K562 (cell line): ENCODE results near the gene PTPRF. TPM values are rescaled to one million over a fixed set of nuclear protein-coding genes. Genes with fewer than 3 reads are reported as not detected.

ENCODE experiments used
- ATAC-seq: fragments of 200-7000 bp; cut with Tn5 transposase; 3 replicates; pipeline ENCODE4 v1.9.1; 2020; ENCODE audit warnings: moderate library complexity
- BruUV-seq: library from RNA; stranded (reverse); fragments of 400-500 nt; replicated peaks from 2 replicates; lab custom pipeline; 2021; lab: Mats Ljungman, UMichigan
- CTCF ChIA-PET: fragments of 300-600 bp; formaldehyde crosslinking; extraction: SDS; loops from one replicate; lab custom pipeline; 2021; ENCODE audit warnings: low intra/inter-chr PET ratio; lab: Yijun Ruan, JAX
- POLR2A ChIA-PET: fragments of 300-600, 350-650 bp; sonication (Branson Sonifier 250); formaldehyde crosslinking; extraction: SDS; loops from one replicate; lab custom pipeline; 2021; ENCODE audit warnings: antibody characterized with exemption, inconsistent platforms; lab: Yijun Ruan, JAX
- DNase-seq, 4 experiments: peaks; one replicate each; pipeline versions ENCODE4 v3.0.0 to v3.0.0-alpha.2; 2011 to 2018; ENCODE audit warnings: low spot score in 3 of 4, mixed read lengths in 3 of 4; ENCODE audit errors: extremely low read depth in 1 of 4
- FAIRE-seq: peaks from 2 replicates; lab custom pipeline; 2011; peaks lifted over from hg19 to GRCh38; lab: Jason Lieb, UNC
- H2AFZ ChIP-seq: 2 replicates; pipeline ENCODE4 v1.6.0; 2011; ENCODE audit warnings: low read depth, low read length, control low read depth, inconsistent platforms
- H3K27ac ChIP-seq: fragments of 200-600 bp; 3 replicates; pipeline ENCODE4 v1.8.0; 2011; ENCODE audit warnings: low read depth, mild to moderate bottlenecking, control low read depth, inconsistent platforms, low read length, moderate library complexity, mixed read lengths; ENCODE audit errors: extremely low read depth
- H3K27me3 ChIP-seq, 2 experiments: fragments of 300-600 bp in 1 of 2; 2 replicates in 1 of 2; 3 replicates in 1 of 2; pipeline versions ENCODE4 v1.6.0 to v1.8.0; 2011; ENCODE audit warnings: inconsistent platforms in 2 of 2, low read length in 2 of 2, mild to moderate bottlenecking in 1 of 2, mixed read lengths in 1 of 2, moderate library complexity in 1 of 2; ENCODE audit not compliant: control insufficient read depth in 2 of 2, insufficient read depth in 2 of 2
- H3K36me3 ChIP-seq: fragments of 300-600 bp; 3 replicates; pipeline ENCODE4 v1.8.0; 2011; ENCODE audit warnings: mild to moderate bottlenecking, low read length, inconsistent platforms; ENCODE audit not compliant: control insufficient read depth, insufficient read depth
- H3K4me1 ChIP-seq, 2 experiments: fragments of 200-600 bp in 1 of 2; replicated peaks in 1 of 2; 2 replicates in 1 of 2; 3 replicates in 1 of 2; pipeline versions ENCODE4 v1.5.1 to v1.8.0; 2011; ENCODE audit warnings: inconsistent platforms in 2 of 2, low read length in 2 of 2, mild to moderate bottlenecking in 1 of 2, mixed read lengths in 1 of 2, moderate library complexity in 1 of 2; ENCODE audit not compliant: control insufficient read depth in 2 of 2, insufficient read depth in 2 of 2
- H3K4me2 ChIP-seq: 2 replicates; pipeline ENCODE4 v1.6.1; 2011; ENCODE audit warnings: low read length, control low read depth, inconsistent platforms, mixed read lengths; ENCODE audit not compliant: insufficient read depth
- H3K4me3 ChIP-seq: fragments of 200-600 bp; sonication (generic), shearing (Covaris generic); 2 replicates; pipeline ENCODE4 v1.5.1; 2016; ENCODE audit warnings: control low read depth, inconsistent platforms
- H3K79me2 ChIP-seq: fragments of 200-600 bp; 3 replicates; pipeline ENCODE4 v1.8.0; 2011; ENCODE audit warnings: low read length, inconsistent platforms; ENCODE audit not compliant: control insufficient read depth, insufficient read depth
- H3K9ac ChIP-seq, 2 experiments: 2 replicates each; pipeline versions ENCODE4 v1.6.0 to v1.6.1; 2011; ENCODE audit warnings: low read depth in 2 of 2, low read length in 2 of 2, control low read depth in 1 of 2, inconsistent platforms in 1 of 2, mild to moderate bottlenecking in 1 of 2, mixed read lengths in 1 of 2; ENCODE audit not compliant: insufficient read depth in 1 of 2
- H3K9me1 ChIP-seq: one replicate; pipeline ENCODE4 v1.6.0; 2011; ENCODE audit warnings: inconsistent platforms, mild to moderate bottlenecking, low read length, moderate library complexity; ENCODE audit not compliant: control insufficient read depth, insufficient read depth
- H3K9me3 ChIP-seq: replicated peaks from 2 replicates; pipeline ENCODE4 v1.5.1; 2011; ENCODE audit warnings: low read depth, low read length, inconsistent platforms; ENCODE audit not compliant: control insufficient read depth, insufficient read depth
- H4K20me1 ChIP-seq: replicated peaks from 2 replicates; pipeline ENCODE4 v1.6.1; 2011; ENCODE audit warnings: low read length, inconsistent platforms, mixed read lengths; ENCODE audit not compliant: control insufficient read depth, insufficient read depth
- BACH1 ChIP-seq: fragments of 200-800 bp; sonication (Bioruptor generic); IDR thresholded peaks from 2 replicates; pipeline ENCODE4 v1.6.1; 2016; ENCODE audit warnings: missing genetic modification characterization, missing compliant biosample characterization
- MECOM ChIP-seq: fragments of 250-450 bp; sonication (Bioruptor Pico); IDR thresholded peaks from 2 replicates; pipeline ENCODE4 v1.8.0; 2022; ENCODE audit warnings: inconsistent platforms
- NFXL1 ChIP-seq: fragments of 450-650 bp; formaldehyde crosslinking; IDR thresholded peaks from 2 replicates; pipeline ENCODE4 v1.4.0; 2021; ENCODE audit warnings: mild to moderate bottlenecking
- PYGO2 ChIP-seq: fragments of 450-650 bp; IDR thresholded peaks from 2 replicates; pipeline ENCODE4 v1.6.1; 2016; ENCODE audit warnings: mild to moderate bottlenecking, missing genetic modification characterization, moderate library complexity, missing compliant biosample characterization
- RBM22 ChIP-seq: fragments of 200-400 bp; formaldehyde crosslinking; IDR thresholded peaks from 2 replicates; pipeline ENCODE4 v1.6.1; 2018; ENCODE audit warnings: low read length, low read depth; ENCODE audit not compliant: poor library complexity, severe bottlenecking
- ZEB2 ChIP-seq: fragments of 450-650 bp; IDR thresholded peaks from 2 replicates; pipeline ENCODE4 v1.6.1; 2016
- WGBS: fragments of 100-300 bp; shearing (Covaris generic); methylation state at CpG from one replicate; pipeline ENCODE4 v1.1.6; 2016; ENCODE audit warnings: low coverage, mixed read lengths; ENCODE audit not compliant: insufficient coverage; ENCODE audit errors: missing lambda C conversion rate; 5-methylcytosine and 5-hydroxymethylcytosine counted together
- in situ Hi-C: fragments of 300-500 bp; cut with MboI; formaldehyde crosslinking; loops from 4 replicates; pipeline ENCODE4 v1.15.0; 2018; ENCODE audit warnings: inconsistent platforms, mixed read lengths
- intact Hi-C: fragments of 100-400 bp; cut with micrococcal nuclease; formaldehyde crosslinking; loops from 2 replicates; pipeline ENCODE4 v1.14.2; 2022
- polyA plus RNA-seq, 8 experiments: library from polyadenylated mRNA; depleted of rRNA in 4 of 8; stranded (reverse) in 5 of 8; unstranded in 3 of 8; fragments of >200 nt; fragmentation: Nextera tagmentation in 2 of 8; fragmentation: Illumina TruSeq in 1 of 8; extraction: Ambion mirVana in 2 of 8; extraction: Trizol in 1 of 8; gene quantifications; 2 replicates each; pipeline versions ENCODE4 v1.2.1 to v1.2.3, GENCODE V29; 2011 to 2014; ENCODE audit warnings: inconsistent platforms in 1 of 8, missing spikeins in 1 of 8
- total RNA-seq, 7 experiments: library from RNA; depleted of rRNA in 6 of 7; stranded (reverse); fragments of >200 nt in 6 of 7; fragmentation: Illumina TruSeq in 2 of 7; extraction: Trizol in 2 of 7; gene quantifications; 2 replicates each; pipeline versions ENCODE4 v1.2.1 to v1.2.3, GENCODE V29; 2011 to 2021; ENCODE audit warnings: low replicate concordance in 1 of 7
- TF ChIP-seq, protein P1 (sequence below): fragments of 450-650 bp; IDR thresholded peaks from 2 replicates; pipeline ENCODE4 v1.6.1; 2016; ENCODE audit warnings: low read depth
- TF ChIP-seq, protein P2 (sequence below): fragments of 250-450 bp; sonication (Bioruptor Pico); IDR thresholded peaks from 2 replicates; pipeline ENCODE4 v1.8.0; 2021; ENCODE audit warnings: moderate library complexity, mild to moderate bottlenecking, inconsistent platforms
- TF ChIP-seq, protein P3 (sequence below): fragments of 250-450 bp; sonication (Bioruptor Pico); IDR thresholded peaks from 2 replicates; pipeline ENCODE4 v1.4.0; 2020; ENCODE audit warnings: mild to moderate bottlenecking, moderate library complexity

The PTPRF gene
- total and polyA plus RNA-seq, 9 of the 15 experiments (the other 6 are each of a cell fraction or from before 2014, with no cell fraction given), result 0.13 to 4.3 (median 1.1) TPM

DNA sequence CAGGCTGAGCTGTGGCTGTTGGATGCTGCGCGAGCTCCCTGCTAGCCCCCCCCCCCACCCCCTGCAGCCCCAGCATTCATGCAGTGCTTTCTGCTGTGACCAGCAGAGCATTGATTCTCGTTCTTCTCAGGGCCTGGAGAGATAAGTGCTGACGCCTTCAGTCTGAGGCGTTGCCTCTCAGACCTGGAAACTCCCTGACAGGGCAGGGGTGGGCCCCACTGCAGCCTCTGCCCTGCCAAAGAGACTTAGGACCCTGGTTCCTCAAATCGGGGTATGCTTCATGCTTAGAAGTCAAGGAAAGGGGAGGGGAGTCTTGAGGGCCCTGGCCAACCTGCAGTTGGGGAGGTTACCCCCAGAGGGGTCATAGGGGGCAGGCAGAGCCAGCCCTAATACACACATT is 38.5 kb downstream of the PTPRF start:
- POLR2A ChIA-PET, result interaction anchor here (0.8 to 1.5 kb wide), 5 partner anchors 8 to 35 kb away, joined by 3 to 4 read pairs (median 3); no protein-coding TSS in a partner anchor
- CTCF ChIA-PET, result interaction anchor here (0.6 kb wide), 2 partner anchors 34 to 198 kb away, joined by 3 read pairs; no protein-coding TSS in a partner anchor
- H3K4me2 ChIP-seq, result no peak overlapping the region
- intact Hi-C loops (no loop called here), in situ Hi-C loops (no loop called here)
- no peaks in the 10 kb centered on the region for H3K79me2 ChIP-seq
- FAIRE-seq (no peak), DNase-seq (no peak), ATAC-seq (peak; percentile 29; the same call in 1 of the 3 replicates)
- H3K27ac ChIP-seq, result no peak overlapping the region
- H2AFZ ChIP-seq, result no peak overlapping the region
- H3K36me3 ChIP-seq, result no peaks in the 10 kb centered on the region
- H3K9me3 ChIP-seq, result no peaks in the 10 kb centered on the region
- no peak for TF ChIP-seq MECOM
- no peak for TF ChIP-seq PYGO2 (tag)
- no peak for TF ChIP-seq BACH1
- TF ChIP-seq, protein P1, sequence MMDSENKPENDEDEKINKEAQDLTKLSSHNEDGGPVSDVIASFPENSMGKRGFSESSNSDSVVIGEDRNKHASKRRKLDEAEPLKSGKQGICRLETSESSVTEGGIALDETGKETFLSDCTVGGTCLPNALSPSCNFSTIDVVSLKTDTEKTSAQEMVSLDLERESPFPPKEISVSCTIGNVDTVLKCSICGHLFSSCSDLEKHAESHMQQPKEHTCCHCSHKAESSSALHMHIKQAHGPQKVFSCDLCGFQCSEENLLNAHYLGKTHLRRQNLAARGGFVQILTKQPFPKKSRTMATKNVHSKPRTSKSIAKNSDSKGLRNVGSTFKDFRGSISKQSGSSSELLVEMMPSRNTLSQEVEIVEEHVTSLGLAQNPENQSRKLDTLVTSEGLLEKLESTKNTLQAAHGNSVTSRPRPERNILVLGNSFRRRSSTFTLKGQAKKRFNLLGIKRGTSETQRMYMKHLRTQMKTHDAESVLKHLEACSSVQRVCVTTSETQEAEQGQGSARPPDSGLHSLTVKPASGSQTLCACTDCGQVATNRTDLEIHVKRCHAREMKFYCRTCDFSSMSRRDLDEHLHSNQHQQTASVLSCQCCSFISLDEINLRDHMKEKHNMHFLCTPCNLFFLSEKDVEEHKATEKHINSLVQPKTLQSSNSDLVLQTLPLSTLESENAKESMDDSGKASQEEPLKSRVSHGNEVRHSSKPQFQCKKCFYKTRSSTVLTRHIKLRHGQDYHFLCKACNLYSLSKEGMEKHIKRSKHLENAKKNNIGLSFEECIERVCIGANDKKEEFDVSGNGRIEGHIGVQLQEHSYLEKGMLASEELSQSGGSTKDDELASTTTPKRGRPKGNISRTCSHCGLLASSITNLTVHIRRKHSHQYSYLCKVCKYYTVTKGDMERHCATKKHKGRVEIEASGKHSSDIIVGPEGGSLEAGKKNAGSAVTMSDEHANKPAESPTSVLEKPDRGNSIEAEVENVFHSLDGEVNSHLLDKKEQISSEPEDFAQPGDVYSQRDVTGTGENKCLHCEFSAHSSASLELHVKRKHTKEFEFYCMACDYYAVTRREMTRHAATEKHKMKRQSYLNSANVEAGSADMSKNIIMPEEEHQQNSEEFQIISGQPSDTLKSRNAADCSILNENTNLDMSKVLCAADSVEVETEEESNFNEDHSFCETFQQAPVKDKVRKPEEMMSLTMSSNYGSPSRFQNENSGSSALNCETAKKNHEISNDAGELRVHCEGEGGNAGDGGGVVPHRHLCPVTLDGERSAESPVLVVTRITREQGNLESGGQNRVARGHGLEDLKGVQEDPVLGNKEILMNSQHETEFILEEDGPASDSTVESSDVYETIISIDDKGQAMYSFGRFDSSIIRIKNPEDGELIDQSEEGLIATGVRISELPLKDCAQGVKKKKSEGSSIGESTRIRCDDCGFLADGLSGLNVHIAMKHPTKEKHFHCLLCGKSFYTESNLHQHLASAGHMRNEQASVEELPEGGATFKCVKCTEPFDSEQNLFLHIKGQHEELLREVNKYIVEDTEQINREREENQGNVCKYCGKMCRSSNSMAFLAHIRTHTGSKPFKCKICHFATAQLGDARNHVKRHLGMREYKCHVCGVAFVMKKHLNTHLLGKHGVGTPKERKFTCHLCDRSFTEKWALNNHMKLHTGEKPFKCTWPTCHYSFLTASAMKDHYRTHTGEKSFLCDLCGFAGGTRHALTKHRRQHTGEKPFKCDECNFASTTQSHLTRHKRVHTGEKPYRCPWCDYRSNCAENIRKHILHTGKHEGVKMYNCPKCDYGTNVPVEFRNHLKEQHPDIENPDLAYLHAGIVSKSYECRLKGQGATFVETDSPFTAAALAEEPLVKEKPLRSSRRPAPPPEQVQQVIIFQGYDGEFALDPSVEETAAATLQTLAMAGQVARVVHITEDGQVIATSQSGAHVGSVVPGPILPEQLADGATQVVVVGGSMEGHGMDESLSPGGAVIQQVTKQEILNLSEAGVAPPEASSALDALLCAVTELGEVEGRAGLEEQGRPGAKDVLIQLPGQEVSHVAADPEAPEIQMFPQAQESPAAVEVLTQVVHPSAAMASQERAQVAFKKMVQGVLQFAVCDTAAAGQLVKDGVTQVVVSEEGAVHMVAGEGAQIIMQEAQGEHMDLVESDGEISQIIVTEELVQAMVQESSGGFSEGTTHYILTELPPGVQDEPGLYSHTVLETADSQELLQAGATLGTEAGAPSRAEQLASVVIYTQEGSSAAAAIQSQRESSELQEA, result no peak
- no peak for TF ChIP-seq NFXL1 (CRISPR knock-in tag)
- TF ChIP-seq, protein P2, sequence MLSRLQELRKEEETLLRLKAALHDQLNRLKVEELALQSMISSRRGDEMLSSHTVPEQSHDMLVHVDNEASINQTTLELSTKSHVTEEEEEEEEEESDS (CRISPR knock-in tag), result no peak
- TF ChIP-seq ZEB2, result no peak
- TF ChIP-seq, protein P3, sequence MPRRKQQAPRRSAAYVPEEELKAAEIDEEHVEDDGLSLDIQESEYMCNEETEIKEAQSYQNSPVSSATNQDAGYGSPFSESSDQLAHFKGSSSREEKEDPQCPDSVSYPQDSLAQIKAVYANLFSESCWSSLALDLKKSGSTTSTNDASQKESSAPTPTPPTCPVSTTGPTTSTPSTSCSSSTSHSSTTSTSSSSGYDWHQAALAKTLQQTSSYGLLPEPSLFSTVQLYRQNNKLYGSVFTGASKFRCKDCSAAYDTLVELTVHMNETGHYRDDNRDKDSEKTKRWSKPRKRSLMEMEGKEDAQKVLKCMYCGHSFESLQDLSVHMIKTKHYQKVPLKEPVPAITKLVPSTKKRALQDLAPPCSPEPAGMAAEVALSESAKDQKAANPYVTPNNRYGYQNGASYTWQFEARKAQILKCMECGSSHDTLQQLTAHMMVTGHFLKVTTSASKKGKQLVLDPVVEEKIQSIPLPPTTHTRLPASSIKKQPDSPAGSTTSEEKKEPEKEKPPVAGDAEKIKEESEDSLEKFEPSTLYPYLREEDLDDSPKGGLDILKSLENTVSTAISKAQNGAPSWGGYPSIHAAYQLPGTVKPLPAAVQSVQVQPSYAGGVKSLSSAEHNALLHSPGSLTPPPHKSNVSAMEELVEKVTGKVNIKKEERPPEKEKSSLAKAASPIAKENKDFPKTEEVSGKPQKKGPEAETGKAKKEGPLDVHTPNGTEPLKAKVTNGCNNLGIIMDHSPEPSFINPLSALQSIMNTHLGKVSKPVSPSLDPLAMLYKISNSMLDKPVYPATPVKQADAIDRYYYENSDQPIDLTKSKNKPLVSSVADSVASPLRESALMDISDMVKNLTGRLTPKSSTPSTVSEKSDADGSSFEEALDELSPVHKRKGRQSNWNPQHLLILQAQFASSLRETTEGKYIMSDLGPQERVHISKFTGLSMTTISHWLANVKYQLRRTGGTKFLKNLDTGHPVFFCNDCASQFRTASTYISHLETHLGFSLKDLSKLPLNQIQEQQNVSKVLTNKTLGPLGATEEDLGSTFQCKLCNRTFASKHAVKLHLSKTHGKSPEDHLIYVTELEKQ (CRISPR knock-in tag), result no peak
- no peak for TF ChIP-seq RBM22
- WGBS, result 9% methylated on average over 6 of the region's 6 CpGs
- H3K9me1 ChIP-seq, result peaks cover 10% of the 10 kb centered on the region
- peaks cover 4 to 17% of the 10 kb centered on the region in 2 experiments; a peak in 4 of 5 replicates for H3K4me1 ChIP-seq
- peaks cover 36% of the 10 kb centered on the region for H4K20me1 ChIP-seq
- H3K4me3 ChIP-seq, result no peak overlapping the region
- no peak overlapping the region; a peak in 1 of 4 replicates for H3K9ac ChIP-seq
- peaks cover 39 to 88% of the 10 kb centered on the region in 2 experiments for H3K27me3 ChIP-seq
- no TSS peak for BruUV-seq
